ENCODE results near the gene RSPO3.
A peak's percentile ranks its signal among the peaks of the same experiment; 100 is the strongest.

Gene RSPO3

GRCh38 chr6:127115084-127115655, 3.3 kb upstream of the RSPO3 start:
- no peak for DNase-seq (ENCODE audit: insufficient read length)
- no peak for FAIRE-seq
- TF ChIP-seq POLR2AphosphoS5 (IDR thresholded peaks at IDR 0.05; ENCODE audit: low read depth, low read length) (no peak), POLR2A (IDR thresholded peaks at IDR 0.05; ENCODE audit: low read depth, low read length) (no peak), TAF1 (IDR thresholded peaks at IDR 0.05; ENCODE audit: borderline replicate concordance, low read depth, low read length) (no peak)

DNA sequence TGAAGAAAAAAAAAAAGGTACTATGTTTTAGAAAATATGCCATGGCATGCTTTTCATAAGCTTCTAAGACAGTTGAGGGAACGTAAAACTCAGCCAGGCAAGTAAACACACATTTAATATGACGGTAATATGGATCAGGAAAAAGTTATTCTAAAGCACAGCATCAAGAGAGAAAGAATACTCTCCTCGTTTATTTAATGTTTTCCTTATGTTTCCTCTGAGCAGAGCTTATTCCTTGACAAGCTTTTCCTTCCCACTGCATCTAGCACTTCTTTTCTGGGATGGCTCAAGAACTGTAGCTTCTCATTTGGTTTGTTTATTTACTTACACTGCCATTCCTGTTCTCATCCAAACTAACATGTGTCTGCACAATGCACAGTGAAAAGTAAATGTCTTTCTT, 2.7 kb upstream of the RSPO3 start:
- TF ChIP-seq POLR2A (IDR thresholded peaks at IDR 0.05; ENCODE audit: low read depth, low read length) = no peak
- TF ChIP-seq TAF1 (IDR thresholded peaks at IDR 0.05; ENCODE audit: borderline replicate concordance, low read depth, low read length) = no peak
- no peak for TF ChIP-seq POLR2AphosphoS5 (IDR thresholded peaks at IDR 0.05; ENCODE audit: low read depth, low read length)
- FAIRE-seq (no peak), DNase-seq (ENCODE audit: insufficient read length) (no peak)

GRCh38 chr6:127117979-127118297, 533 bp upstream of the RSPO3 start:
- TF ChIP-seq TAF1 (IDR thresholded peaks at IDR 0.05; ENCODE audit: borderline replicate concordance, low read depth, low read length) (no peak), POLR2AphosphoS5 (IDR thresholded peaks at IDR 0.05; ENCODE audit: low read depth, low read length) (no peak), POLR2A (IDR thresholded peaks at IDR 0.05; ENCODE audit: low read depth, low read length) (no peak)
- FAIRE-seq (no peak), DNase-seq (ENCODE audit: insufficient read length) (no peak)

DNA sequence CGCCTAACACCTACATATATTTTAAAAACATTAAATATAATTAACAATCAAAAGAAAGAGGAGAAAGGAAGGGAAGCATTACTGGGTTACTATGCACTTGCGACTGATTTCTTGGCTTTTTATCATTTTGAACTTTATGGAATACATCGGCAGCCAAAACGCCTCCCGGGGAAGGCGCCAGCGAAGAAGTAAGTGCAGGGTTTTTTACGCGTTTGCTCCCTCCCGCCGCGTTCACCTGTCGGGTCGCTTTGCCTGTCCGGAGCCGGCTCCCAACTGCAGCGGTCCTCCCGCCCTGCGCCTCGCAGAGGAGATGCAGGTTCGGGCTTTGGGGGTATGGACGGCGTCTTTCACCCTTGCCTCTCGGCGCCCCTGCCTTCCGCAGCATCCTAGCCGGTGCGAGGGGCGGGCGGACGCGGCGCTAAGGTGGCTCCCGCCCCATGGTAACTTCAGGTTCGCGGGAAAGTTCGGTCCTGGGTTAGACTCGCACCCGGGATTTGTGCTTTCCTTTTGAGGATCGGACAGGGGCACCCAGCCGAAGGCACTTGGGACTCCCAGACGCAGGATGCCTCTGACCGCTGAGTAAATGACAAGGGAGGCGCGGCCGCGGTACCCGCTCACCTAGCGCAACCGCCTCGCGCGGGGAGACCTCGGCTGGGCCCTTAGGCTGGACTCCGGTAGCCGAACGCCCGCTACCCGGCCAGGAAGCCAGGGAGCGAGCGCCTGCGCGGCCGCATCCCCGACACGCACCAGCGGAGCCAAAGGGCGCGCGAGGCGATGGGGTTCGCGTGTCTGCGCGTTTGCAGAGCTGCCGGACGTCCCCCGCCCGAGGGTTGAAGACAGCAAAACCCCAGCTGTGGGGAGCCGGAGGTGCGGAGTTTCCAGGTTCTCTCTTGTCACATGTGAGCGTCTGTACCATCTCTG, 891 bp downstream of the RSPO3 start:
- TF ChIP-seq POLR2A (IDR thresholded peaks at IDR 0.05; ENCODE audit: low read depth, low read length) (no peak), POLR2AphosphoS5 (IDR thresholded peaks at IDR 0.05; ENCODE audit: low read depth, low read length) (no peak), TAF1 (IDR thresholded peaks at IDR 0.05; ENCODE audit: borderline replicate concordance, low read depth, low read length) (no peak)
- peak; percentile 31 for DNase-seq (ENCODE audit: insufficient read length)
- FAIRE-seq = peak; percentile 61

GRCh38 chr6:127120023-127120786, 1.7 kb downstream of the RSPO3 start:
- DNase-seq (ENCODE audit: insufficient read length) (peak; percentile 2), FAIRE-seq (no peak)
- no peak for TF ChIP-seq POLR2AphosphoS5 (IDR thresholded peaks at IDR 0.05; ENCODE audit: low read depth, low read length)

DNA sequence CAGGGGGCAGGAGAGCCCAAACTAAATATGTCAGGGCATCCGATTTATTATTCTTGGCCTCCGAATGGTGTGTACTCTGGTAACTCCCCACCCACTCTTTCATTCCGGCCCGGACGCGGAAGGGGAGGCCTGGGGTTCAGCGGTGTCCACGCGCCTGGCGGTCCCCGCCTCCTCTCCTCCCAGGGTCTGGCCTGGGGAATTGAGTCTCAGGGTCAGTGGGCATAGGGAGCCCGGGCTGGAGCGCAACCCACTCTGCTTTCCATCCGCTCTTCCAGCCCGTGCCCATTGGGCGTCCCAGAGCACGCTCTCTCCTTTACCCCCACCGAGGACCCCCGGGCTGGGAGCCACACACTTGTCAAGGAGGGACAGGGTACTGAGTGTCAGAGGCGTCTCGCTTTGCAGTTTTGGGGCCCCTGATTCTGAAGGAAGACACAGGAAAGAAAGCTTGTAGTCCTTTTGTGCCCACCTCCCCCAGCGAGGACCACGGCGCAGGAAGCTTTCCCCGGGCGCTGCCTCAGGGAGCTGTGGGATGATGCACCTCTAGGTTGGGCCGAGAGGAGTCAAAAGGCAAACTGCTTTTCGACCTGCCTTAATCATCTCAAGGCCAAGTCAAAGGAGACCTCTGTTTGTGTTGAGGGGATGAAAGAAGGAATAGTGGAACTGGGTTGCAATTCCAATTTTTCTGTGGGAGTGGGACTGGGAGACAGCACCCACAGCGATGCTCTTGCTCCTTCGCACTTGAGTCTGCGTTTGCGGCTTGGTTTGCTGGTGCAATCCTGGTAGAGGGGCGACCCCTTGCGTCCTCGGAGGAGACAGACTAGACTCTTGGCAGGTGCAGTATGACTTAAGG, 2.5 kb downstream of the RSPO3 start:
- TF ChIP-seq POLR2AphosphoS5 (IDR thresholded peaks at IDR 0.05; ENCODE audit: low read depth, low read length) (no peak), TAF1 (IDR thresholded peaks at IDR 0.05; ENCODE audit: borderline replicate concordance, low read depth, low read length) (no peak), POLR2A (IDR thresholded peaks at IDR 0.05; ENCODE audit: low read depth, low read length) (no peak)
- peak; percentile 93 for FAIRE-seq
- peak; percentile 54 for DNase-seq (ENCODE audit: insufficient read length)

DNA sequence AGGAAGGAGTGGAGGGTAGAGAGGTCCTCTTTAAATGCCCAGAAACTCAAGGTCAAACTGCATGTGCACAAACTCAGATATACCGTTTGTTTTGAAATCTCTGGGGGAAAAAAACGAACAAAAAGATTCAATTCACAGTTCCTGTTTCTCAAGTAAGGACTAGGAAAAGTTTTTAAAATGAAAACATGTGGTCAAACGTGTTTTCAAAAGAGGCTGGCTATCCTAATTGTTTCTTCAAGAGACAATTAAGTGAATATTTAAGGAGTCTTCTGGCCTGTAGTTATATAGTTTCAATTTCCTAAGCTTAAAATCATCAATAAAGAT, 3.1 kb downstream of the RSPO3 start:
- TF ChIP-seq POLR2AphosphoS5 (IDR thresholded peaks at IDR 0.05; ENCODE audit: low read depth, low read length) (no peak), TAF1 (IDR thresholded peaks at IDR 0.05; ENCODE audit: borderline replicate concordance, low read depth, low read length) (no peak), POLR2A (IDR thresholded peaks at IDR 0.05; ENCODE audit: low read depth, low read length) (no peak)
- no peak for FAIRE-seq
- DNase-seq (ENCODE audit: insufficient read length) = no peak

- no peak for TF ChIP-seq TAF1 (IDR thresholded peaks at IDR 0.05; ENCODE audit: borderline replicate concordance, low read depth, low read length)
- TF ChIP-seq POLR2AphosphoS5 (IDR thresholded peaks at IDR 0.05; ENCODE audit: low read depth, low read length) = no peak
- no peak for TF ChIP-seq POLR2A (IDR thresholded peaks at IDR 0.05; ENCODE audit: low read depth, low read length)
- no peak for FAIRE-seq
These were observed 5.7 kb downstream of the RSPO3 start for GRCh38 chr6:127124172-127124571.

DNA sequence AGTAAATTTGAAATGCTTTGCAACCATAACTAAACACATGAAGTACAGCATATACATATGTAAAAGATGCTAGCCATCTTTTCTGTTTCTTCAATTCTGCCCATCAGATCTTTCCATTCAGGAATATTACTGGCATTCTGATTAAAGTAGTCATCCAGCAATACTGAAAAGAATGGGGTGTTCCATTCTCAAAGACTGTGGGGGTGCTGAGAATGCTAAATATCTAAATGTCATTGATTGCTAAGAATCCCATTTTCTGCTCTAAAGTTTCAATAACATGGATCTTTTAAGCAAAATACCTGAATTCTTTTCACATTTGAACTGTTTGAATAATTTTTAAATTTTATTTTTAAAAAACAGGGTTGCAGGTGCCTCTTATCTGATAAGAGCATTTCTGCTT, 6.2 kb downstream of the RSPO3 start:
- no peak for FAIRE-seq
- no peak for DNase-seq (ENCODE audit: insufficient read length)
- no peak for TF ChIP-seq POLR2A (IDR thresholded peaks at IDR 0.05; ENCODE audit: low read depth, low read length)
- no peak for TF ChIP-seq POLR2AphosphoS5 (IDR thresholded peaks at IDR 0.05; ENCODE audit: low read depth, low read length)
- TF ChIP-seq TAF1 (IDR thresholded peaks at IDR 0.05; ENCODE audit: borderline replicate concordance, low read depth, low read length) = no peak

More at GRCh38 chr6:127124172-127124571, 5.7 kb downstream of the RSPO3 start:
- DNase-seq (ENCODE audit: insufficient read length) = no peak

- FAIRE-seq = no peak
These were observed 9.6 kb downstream of the RSPO3 start for GRCh38 chr6:127128066-127128465.

GRCh38 chr6:127129251-127129650, 10.8 kb downstream of the RSPO3 start:
- DNase-seq (ENCODE audit: insufficient read length) (no peak), FAIRE-seq (no peak)
- no peak for TF ChIP-seq POLR2AphosphoS5 (IDR thresholded peaks at IDR 0.05; ENCODE audit: low read depth, low read length)
- no peak for TF ChIP-seq POLR2A (IDR thresholded peaks at IDR 0.05; ENCODE audit: low read depth, low read length)
- TF ChIP-seq TAF1 (IDR thresholded peaks at IDR 0.05; ENCODE audit: borderline replicate concordance, low read depth, low read length) = no peak

More at GRCh38 chr6:127128066-127128465, 9.6 kb downstream of the RSPO3 start:
- DNase-seq (ENCODE audit: insufficient read length) = no peak
- TF ChIP-seq TAF1 (IDR thresholded peaks at IDR 0.05; ENCODE audit: borderline replicate concordance, low read depth, low read length) (no peak), POLR2A (IDR thresholded peaks at IDR 0.05; ENCODE audit: low read depth, low read length) (no peak), POLR2AphosphoS5 (IDR thresholded peaks at IDR 0.05; ENCODE audit: low read depth, low read length) (no peak)
